ENCODE results near the gene SNX8.
"Not testable (repeated sequence)": the region's sequence is repeated elsewhere in the genome, so short reads cannot be mapped to it uniquely, and the experiment has no call there.

SNX8 gene

GRCh38 chr7:2309889-2310331 is 4.3 kb downstream of the SNX8 start:
- no peak for DNase-seq (ENCODE audit: low spot score)
- TF ChIP-seq CTCF (IDR thresholded peaks at IDR 0.05; ENCODE audit: extremely low read depth, missing control alignments), result no peak

- DNase-seq (ENCODE audit: low spot score), result peak; percentile 71
- no peak for TF ChIP-seq CTCF (IDR thresholded peaks at IDR 0.05; ENCODE audit: extremely low read depth, missing control alignments)
Observed at GRCh38 chr7:2307690-2308107, 6.5 kb downstream of the SNX8 start.

- TF ChIP-seq CTCF (IDR thresholded peaks at IDR 0.05; ENCODE audit: extremely low read depth, missing control alignments), result no peak
- DNase-seq (ENCODE audit: low spot score), result peak; percentile 3
Observed at GRCh38 chr7:2306688-2307087, 7.6 kb downstream of the SNX8 start.

- not testable (repeated sequence) for DNase-seq (ENCODE audit: low spot score)
Observed at GRCh38 chr7:2305258-2305657, 9.0 kb downstream of the SNX8 start.

GRCh38 chr7:2303520-2303919 is 10.7 kb downstream of the SNX8 start:
- DNase-seq (ENCODE audit: low spot score), result not testable (repeated sequence)

GRCh38 chr7:2302743-2303397 is 11.4 kb downstream of the SNX8 start:
- DNase-seq (ENCODE audit: low spot score), result not testable (repeated sequence)

- no peak for TF ChIP-seq CTCF (IDR thresholded peaks at IDR 0.05; ENCODE audit: extremely low read depth, missing control alignments)
- peak; percentile 3 for DNase-seq (ENCODE audit: low spot score)
Observed at GRCh38 chr7:2301511-2301863, 12.8 kb downstream of the SNX8 start.

GRCh38 chr7:2299870-2300512 is 14.2 kb downstream of the SNX8 start:
- TF ChIP-seq CTCF (IDR thresholded peaks at IDR 0.05; ENCODE audit: extremely low read depth, missing control alignments), result no peak
- peak; percentile 49 for DNase-seq (ENCODE audit: low spot score)

GRCh38 chr7:2299131-2299829 is 15.0 kb downstream of the SNX8 start:
- DNase-seq (ENCODE audit: low spot score), result peak; percentile 75
- no peak for TF ChIP-seq CTCF (IDR thresholded peaks at IDR 0.05; ENCODE audit: extremely low read depth, missing control alignments)
